Measurements from ENCODE around the gene ARHGAP26. TPM values are rescaled to one million over a fixed set of nuclear protein-coding genes. Genes with fewer than 3 reads are reported as not detected.
A peak's percentile ranks its signal among the peaks of the same experiment; 100 is the strongest.

ARHGAP26 gene
- total and polyA plus RNA-seq, 5 donors, result 13.2 to 56.9 (median 47.0) TPM

DNA sequence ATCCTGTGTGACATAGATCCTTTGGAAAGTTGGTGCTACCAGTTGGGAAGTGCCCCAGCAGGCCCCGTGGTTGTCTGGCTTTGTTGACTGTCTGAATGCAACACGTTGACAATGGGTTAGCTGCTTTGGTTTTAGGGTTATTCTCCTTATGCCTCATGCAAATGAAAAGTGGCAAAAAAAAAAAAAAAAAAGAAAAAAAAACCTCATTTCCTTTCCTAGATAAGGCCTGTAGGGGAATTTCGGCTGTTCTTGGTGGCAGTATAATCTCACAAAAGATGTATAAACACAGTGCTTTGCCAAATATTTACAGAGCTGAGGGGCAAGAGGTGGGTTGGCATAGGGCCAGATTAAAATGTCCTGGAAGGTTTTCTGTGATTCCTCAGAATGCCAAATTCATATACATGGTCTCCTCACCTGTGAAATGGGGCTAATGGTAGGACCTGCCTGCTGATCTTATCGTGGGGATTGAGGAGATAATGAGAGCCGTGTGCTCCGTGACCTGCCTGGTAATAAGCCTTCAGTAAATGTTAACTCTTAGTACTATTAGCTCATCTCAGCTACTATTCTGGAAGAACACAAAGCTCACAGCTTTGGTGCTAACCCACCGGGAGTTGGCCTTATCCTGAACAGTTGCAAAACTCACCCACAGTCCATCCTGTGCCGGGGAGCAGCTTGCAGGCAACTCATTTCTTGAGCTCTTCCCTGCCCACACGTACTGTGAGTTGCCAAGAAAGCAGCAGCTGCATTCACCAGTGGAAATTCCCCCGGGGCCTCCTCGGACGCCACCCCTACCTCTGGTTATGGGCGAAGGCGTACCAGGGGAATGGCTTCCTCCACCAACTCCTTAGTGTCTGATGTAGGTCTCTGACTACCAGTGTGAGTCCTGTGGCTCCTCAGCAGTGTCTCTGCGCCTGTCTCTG lies 413.0 kb downstream of the ARHGAP26 start:
- Histone ChIP-seq H3K4me1 (ENCODE audit: control insufficient read depth, insufficient read depth, low read length) (peaks cover 24% of the 10 kb centered on the region), H3K9me3 (ENCODE audit: control insufficient read depth, low read length) (no peaks in the 10 kb centered on the region), H3K27ac (ENCODE audit: low read length) (no peak overlapping the region), H3K27me3 (ENCODE audit: control insufficient read depth, insufficient read depth) (no peaks in the 10 kb centered on the region), H3K4me3 (ENCODE audit: low read length) (no peak overlapping the region)
- DNase-seq (peak; percentile 50 to 76 (median 67)), ATAC-seq (peak; percentile 73 to 79)
- intact Hi-C loops (cut with DNase I), result no loop called here
- WGBS, result 51% methylated on average over 15 of the region's 15 CpGs

DNA sequence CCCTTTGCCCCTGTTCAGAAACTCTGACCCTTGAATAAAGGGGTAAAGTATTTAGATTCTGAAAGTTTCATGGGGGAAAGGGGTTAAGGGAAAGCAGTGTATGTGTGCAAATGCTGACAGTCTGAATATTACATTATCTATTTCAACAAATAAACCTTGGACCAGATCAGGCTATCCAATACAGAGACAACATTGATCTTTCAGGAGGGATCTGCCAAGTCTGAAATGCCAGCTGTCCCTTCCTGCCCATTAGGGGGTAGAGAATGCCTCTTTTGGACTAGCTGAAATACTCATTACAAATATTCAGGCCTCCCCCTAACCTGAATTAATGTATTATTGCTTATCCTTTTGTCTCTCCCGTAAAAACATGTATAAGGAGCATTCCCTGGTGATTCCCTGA lies 413.8 kb downstream of the ARHGAP26 start:
- 93% methylated on average over 1 of the region's 1 CpG for WGBS
- DNase-seq (no peak), ATAC-seq (no peak)
- Histone ChIP-seq H3K9me3 (ENCODE audit: control insufficient read depth, low read length) (no peaks in the 10 kb centered on the region), H3K27ac (ENCODE audit: low read length) (no peak overlapping the region), H3K4me3 (ENCODE audit: low read length) (no peak overlapping the region), H3K4me1 (ENCODE audit: control insufficient read depth, insufficient read depth, low read length) (peaks cover 24% of the 10 kb centered on the region), H3K27me3 (ENCODE audit: control insufficient read depth, insufficient read depth) (no peaks in the 10 kb centered on the region)
- intact Hi-C loops (cut with DNase I), result no loop called here

DNA sequence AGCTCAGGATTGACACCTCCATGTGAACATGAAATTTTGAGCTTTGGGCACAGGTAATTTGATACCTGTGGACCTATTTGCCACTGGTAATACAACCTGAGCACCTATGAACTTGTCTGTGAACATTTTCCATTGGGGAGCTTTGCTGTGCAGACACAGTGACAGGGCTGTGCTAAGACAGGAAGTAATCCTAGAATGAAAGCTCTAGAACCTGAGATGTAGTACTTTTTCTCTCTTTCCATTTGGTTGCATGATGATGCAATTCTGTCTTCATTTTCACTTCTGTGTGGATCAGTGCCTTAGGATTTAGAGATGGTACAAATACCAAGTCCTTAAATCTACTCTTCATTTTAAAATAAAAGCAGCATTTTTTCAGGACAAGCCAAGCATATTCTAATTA lies 416.4 kb downstream of the ARHGAP26 start:
- intact Hi-C loops (cut with DNase I), result no loop called here
- ATAC-seq, result no peak
- H3K27me3 ChIP-seq (ENCODE audit: control insufficient read depth, insufficient read depth), result no peaks in the 10 kb centered on the region
- no peak for DNase-seq
- no peak overlapping the region for H3K27ac ChIP-seq (ENCODE audit: low read length)
- peaks cover 13% of the 10 kb centered on the region for H3K4me1 ChIP-seq (ENCODE audit: control insufficient read depth, insufficient read depth, low read length)
- no peaks in the 10 kb centered on the region for H3K9me3 ChIP-seq (ENCODE audit: control insufficient read depth, low read length)
- H3K4me3 ChIP-seq (ENCODE audit: low read length), result no peak overlapping the region

DNA sequence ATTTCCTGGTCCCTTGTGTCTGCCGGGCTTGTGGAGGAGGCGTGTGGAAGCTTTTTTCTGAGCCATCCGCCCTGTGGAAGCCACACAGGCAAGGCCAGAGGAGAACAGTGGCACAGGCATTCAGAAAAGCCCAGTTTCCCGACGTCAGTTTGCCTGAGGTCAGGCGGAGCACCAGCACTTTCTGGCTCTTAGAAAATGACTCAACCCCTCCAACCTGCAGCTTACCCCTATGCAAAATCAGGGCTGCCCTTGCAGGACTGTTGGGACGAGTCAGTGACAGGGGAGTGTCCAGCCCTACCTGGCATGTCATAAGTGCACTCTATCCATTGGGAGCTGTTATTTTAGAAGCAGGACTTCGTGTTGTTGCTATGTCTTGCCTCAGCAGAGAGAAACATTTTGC lies 417.3 kb downstream of the ARHGAP26 start:
- ATAC-seq, result peak; percentile 28 to 31
- no peaks in the 10 kb centered on the region for H3K9me3 ChIP-seq (ENCODE audit: control insufficient read depth, low read length)
- DNase-seq, result peak in 1 of 3 donors; percentile 46
- peaks cover 10% of the 10 kb centered on the region for H3K4me1 ChIP-seq (ENCODE audit: control insufficient read depth, insufficient read depth, low read length)
- intact Hi-C loops (cut with DNase I), result no loop called here
- WGBS, result 65% methylated on average over 8 of the region's 8 CpGs
- no peaks in the 10 kb centered on the region for H3K27me3 ChIP-seq (ENCODE audit: control insufficient read depth, insufficient read depth)
- H3K4me3 ChIP-seq (ENCODE audit: low read length), result no peak overlapping the region
- H3K27ac ChIP-seq (ENCODE audit: low read length), result no peak overlapping the region

DNA sequence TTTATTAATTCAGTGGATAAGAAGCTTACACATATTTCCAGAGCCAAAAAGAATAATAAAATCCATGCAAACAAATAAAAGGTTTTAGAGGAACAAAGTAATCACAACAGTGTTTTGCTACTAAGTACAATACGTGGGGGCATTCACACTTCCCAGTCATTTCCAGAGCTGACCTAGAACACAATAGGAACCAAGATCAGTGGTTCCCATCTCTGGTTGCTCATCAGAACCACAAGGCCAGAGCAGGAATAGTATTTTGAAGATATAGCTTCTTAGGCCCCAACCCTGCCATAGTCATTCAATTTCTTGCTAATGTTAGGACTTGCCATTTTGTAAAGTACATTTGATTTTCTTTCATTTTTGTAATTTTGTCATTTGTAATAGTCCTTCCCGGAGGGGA lies 417.9 kb downstream of the ARHGAP26 start:
- no peak overlapping the region for H3K4me3 ChIP-seq (ENCODE audit: low read length)
- no peak for DNase-seq
- H3K27ac ChIP-seq (ENCODE audit: low read length), result no peak overlapping the region
- intact Hi-C loops (cut with DNase I), result no loop called here
- H3K27me3 ChIP-seq (ENCODE audit: control insufficient read depth, insufficient read depth), result no peaks in the 10 kb centered on the region
- peaks cover 10% of the 10 kb centered on the region for H3K4me1 ChIP-seq (ENCODE audit: control insufficient read depth, insufficient read depth, low read length)
- WGBS, result 92% methylated on average over 2 of the region's 2 CpGs
- ATAC-seq, result no peak
- no peaks in the 10 kb centered on the region for H3K9me3 ChIP-seq (ENCODE audit: control insufficient read depth, low read length)

DNA sequence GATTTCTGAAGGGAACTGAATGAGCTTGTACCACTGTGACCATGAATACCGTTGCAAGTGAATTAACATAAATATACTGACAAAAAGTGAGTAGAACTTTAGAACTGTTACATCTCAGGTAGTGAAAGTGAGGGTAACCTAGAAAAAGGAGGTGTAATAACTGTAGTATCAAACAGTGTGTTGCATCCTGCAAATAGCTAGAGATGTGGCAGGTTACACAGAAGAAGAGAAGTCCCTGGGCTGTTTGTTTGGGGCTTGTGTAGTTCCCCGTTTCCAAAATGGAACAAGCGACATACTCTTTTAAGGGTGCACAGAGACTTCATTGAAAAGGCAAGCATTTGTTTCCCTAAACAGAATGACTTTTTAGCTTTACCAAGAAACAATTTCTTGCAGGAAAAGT lies 418.5 kb downstream of the ARHGAP26 start:
- intact Hi-C loops (cut with DNase I), result no loop called here
- 72% methylated on average over 3 of the region's 3 CpGs for whole genome bisulfite sequencing
- H3K9me3 ChIP-seq (ENCODE audit: control insufficient read depth, low read length), result no peaks in the 10 kb centered on the region
- no peaks in the 10 kb centered on the region for H3K27me3 ChIP-seq (ENCODE audit: control insufficient read depth, insufficient read depth)
- no peak for DNase-seq
- no peak for ATAC-seq
- no peak overlapping the region for H3K27ac ChIP-seq (ENCODE audit: low read length)
- H3K4me3 ChIP-seq (ENCODE audit: low read length), result no peak overlapping the region
- H3K4me1 ChIP-seq (ENCODE audit: control insufficient read depth, insufficient read depth, low read length), result peaks cover 10% of the 10 kb centered on the region

DNA sequence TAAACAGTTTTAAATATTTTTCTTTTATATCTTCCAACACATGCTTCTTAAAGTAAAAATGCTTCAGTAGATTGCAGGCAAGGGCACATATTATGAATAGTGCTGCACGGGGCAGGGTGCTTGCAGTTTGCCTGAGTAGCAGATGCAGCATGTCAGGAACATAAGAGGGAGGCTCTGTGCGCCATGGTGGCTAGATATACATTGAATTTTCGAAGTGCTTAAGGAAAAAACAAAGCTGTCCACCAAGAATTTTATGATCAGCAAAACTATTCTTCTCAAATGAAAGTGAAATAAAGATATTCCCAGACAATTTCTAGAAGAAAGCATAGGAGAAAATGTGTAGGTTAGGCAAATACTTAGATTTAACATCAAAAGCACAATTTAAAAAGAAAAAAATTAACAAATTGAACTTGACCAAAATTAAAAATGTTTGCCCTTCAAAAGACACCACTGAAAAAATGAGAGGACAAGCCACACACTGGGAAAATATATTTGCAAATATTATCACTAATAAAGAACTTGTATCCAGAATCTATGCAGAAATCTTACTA lies 420.2 kb downstream of the ARHGAP26 start:
- Histone ChIP-seq H3K27ac (ENCODE audit: low read length) (no peak overlapping the region), H3K4me3 (ENCODE audit: low read length) (no peak overlapping the region), H3K9me3 (ENCODE audit: control insufficient read depth, low read length) (no peaks in the 10 kb centered on the region), H3K4me1 (ENCODE audit: control insufficient read depth, insufficient read depth, low read length) (peaks cover 10% of the 10 kb centered on the region), H3K27me3 (ENCODE audit: control insufficient read depth, insufficient read depth) (no peaks in the 10 kb centered on the region)
- no peak for DNase-seq
- no peak for ATAC-seq
- WGBS, result 96% methylated on average over 3 of the region's 3 CpGs
- intact Hi-C loops (cut with DNase I), result loop anchor here in 1 of 4 donors (10.0 kb wide), 1 partner anchor 214 kb away; the partner anchor contains the start of gene NR3C1

DNA sequence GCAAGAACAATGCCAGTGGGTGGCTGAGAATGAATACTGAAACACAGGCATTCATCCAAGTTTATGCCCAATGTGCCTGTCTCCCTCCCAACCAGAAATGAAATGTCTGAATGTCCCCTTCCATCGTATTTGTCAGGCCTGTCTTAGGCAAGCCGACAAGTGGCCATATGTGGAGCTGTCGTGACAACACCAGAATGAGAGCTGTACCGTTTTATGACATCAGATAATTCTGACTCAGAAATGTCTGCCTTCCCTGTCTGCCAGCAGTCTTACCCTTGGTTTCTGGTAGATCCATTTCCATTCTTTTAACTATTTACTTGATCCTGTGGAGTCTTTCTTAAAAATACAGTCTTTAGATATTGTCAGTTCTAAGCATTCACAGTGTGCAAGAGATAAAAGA lies 421.5 kb downstream of the ARHGAP26 start:
- Histone ChIP-seq H3K4me1 (ENCODE audit: control insufficient read depth, insufficient read depth, low read length) (peaks cover 4% of the 10 kb centered on the region), H3K4me3 (ENCODE audit: low read length) (no peak overlapping the region), H3K9me3 (ENCODE audit: control insufficient read depth, low read length) (no peaks in the 10 kb centered on the region), H3K27me3 (ENCODE audit: control insufficient read depth, insufficient read depth) (no peaks in the 10 kb centered on the region), H3K27ac (ENCODE audit: low read length) (no peak overlapping the region)
- 82% methylated on average over 4 of the region's 4 CpGs for WGBS
- intact Hi-C loops (cut with DNase I), result loop anchor here in 1 of 4 donors (10.0 kb wide), 1 partner anchor 213 kb away; the partner anchor contains the start of gene NR3C1
- no peak for ATAC-seq
- DNase-seq, result no peak

DNA sequence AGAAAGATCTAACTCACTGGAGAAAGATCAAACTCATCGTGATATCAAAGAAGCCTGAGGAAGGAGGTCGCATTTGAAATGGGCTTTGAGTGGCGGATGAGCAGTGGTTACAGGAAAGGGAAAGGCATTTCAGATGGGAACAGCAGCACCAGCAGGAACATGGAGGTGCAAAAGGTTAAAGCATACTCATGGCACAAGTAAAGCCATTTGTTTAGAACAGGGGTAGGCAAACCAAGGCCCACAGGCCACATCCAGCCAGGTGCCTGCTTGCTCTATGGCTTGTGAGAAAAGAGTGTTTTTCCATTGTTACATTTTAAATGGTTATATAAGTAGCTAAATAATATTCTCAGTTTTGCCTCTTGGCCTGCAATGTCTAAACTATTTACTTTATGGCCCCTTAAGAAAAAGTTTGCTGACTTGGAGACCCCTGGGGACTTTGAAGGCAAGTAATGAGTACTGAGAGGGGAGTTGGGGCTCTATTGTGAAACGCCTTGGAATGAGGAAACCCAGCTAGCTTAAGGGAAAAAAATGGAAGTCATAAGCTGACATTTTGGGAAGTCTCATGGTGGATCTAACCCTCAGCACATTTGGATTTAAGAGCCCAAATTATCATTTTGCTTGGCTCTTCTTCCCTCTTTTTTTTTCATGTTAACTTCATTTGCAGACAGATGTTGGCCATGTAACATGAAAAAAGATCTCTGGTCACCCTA lies 422.2 kb downstream of the ARHGAP26 start:
- WGBS, result 84% methylated on average over 4 of the region's 4 CpGs
- DNase-seq (no peak), ATAC-seq (peak in 1 of 2 donors; percentile 44)
- H3K4me3 ChIP-seq (ENCODE audit: low read length), result no peak overlapping the region
- H3K27me3 ChIP-seq (ENCODE audit: control insufficient read depth, insufficient read depth), result no peaks in the 10 kb centered on the region
- no peak overlapping the region for H3K27ac ChIP-seq (ENCODE audit: low read length)
- peaks cover 3% of the 10 kb centered on the region for H3K4me1 ChIP-seq (ENCODE audit: control insufficient read depth, insufficient read depth, low read length)
- no peaks in the 10 kb centered on the region for H3K9me3 ChIP-seq (ENCODE audit: control insufficient read depth, low read length)
- intact Hi-C loops (cut with DNase I), result loop anchor here in 1 of 4 donors (10.0 kb wide), 1 partner anchor 212 kb away; the partner anchor contains the start of gene NR3C1

DNA sequence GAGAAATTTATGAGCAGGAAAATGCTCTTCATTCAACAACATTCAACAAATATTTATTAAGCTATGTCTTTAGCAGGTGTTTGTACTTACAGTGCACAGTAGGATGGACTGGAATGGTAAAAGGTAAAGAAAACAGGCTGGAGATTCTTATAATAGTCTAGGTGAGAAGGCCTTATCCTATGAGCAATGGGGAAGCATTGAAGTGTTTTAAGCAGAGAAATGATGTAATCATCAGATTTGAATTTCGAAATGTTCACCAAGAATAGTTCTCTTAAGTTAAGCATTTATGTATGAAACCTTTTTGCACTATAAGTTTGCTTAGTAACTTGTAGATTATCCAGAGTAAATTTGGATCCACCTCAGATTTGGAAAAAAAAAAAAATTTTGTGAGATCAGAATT lies 424.0 kb downstream of the ARHGAP26 start:
- H3K4me3 ChIP-seq (ENCODE audit: low read length), result no peak overlapping the region
- intact Hi-C loops (cut with DNase I), result loop anchor here in 1 of 4 donors (10.0 kb wide), 1 partner anchor 211 kb away; the partner anchor contains the start of gene NR3C1
- WGBS, result 89% methylated on average over 1 of the region's 1 CpG
- no peaks in the 10 kb centered on the region for H3K9me3 ChIP-seq (ENCODE audit: control insufficient read depth, low read length)
- no peaks in the 10 kb centered on the region for H3K27me3 ChIP-seq (ENCODE audit: control insufficient read depth, insufficient read depth)
- DNase-seq (no peak), ATAC-seq (no peak)
- no peak overlapping the region for H3K27ac ChIP-seq (ENCODE audit: low read length)
- no peaks in the 10 kb centered on the region for H3K4me1 ChIP-seq (ENCODE audit: control insufficient read depth, insufficient read depth, low read length)

DNA sequence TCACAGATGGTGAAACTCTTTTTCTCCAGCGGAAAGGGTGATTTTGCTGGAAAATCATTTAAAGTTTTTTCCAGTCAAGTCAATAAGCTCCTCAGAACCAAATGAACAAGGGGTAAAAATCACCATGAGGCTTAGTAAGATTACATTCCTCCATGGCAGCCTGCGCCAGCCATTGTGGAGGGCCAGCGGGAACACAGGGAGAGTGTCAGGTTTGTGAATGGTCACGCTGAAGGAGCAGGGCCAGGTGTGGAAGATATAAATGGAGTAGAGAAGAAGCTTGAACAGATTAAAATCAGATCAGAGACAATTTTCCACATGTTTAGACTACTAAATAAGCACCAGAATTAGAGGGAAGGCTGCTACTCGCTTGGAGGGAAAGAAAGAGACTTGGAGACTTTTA lies 424.5 kb downstream of the ARHGAP26 start:
- Histone ChIP-seq H3K4me1 (ENCODE audit: control insufficient read depth, insufficient read depth, low read length) (peaks cover 3% of the 10 kb centered on the region), H3K9me3 (ENCODE audit: control insufficient read depth, low read length) (no peaks in the 10 kb centered on the region), H3K4me3 (ENCODE audit: low read length) (no peak overlapping the region), H3K27me3 (ENCODE audit: control insufficient read depth, insufficient read depth) (no peaks in the 10 kb centered on the region), H3K27ac (ENCODE audit: low read length) (no peak overlapping the region)
- WGBS, result 96% methylated on average over 5 of the region's 5 CpGs
- intact Hi-C loops (cut with DNase I), result loop anchor here in 1 of 4 donors (10.0 kb wide), 1 partner anchor 210 kb away; the partner anchor contains the start of gene NR3C1
- ATAC-seq (no peak), DNase-seq (no peak)
